ENCODE data around the gene ATRN. TPM values are rescaled to one million over a fixed set of nuclear protein-coding genes. Genes with fewer than 3 reads are reported as not detected.

Gene ATRN
- polyA plus RNA-seq, 1 donor (not counting 4 experiments of a cell fraction or from before 2014, with no cell fraction given): 49.9 TPM

DNA sequence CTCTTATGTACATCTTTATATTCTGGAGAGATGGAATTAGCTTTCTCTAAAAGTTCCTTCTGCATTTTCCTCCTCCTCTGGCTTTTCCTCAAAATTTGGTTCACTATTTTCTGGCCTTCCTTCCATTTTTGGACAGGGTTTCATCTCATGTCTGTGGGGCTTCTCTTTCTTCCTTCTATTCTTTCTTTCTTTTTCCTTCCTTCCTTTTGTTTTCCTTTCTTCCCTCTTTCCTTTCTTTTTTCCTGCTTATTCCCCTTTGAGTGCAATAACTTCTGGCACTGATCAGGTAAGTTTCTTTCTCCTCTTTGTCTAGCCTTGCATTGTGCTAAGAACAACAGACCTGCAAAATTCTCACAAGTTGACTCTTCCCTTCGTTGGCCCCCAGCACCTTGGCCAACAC, 5.5 kb upstream of the ATRN start:
- Histone ChIP-seq H3K27ac (ENCODE audit: control insufficient read depth, insufficient read depth, low read length) (no peak overlapping the region), H3K9me3 (ENCODE audit: control insufficient read depth, low read depth, low read length) (no peaks in the 10 kb centered on the region), H4K20me1 (ENCODE audit: control insufficient read depth, extremely low read depth, insufficient read depth, low read length) (no peaks in the 10 kb centered on the region), H3K27me3 (ENCODE audit: control insufficient read depth, extremely low read depth, insufficient read depth, low read length) (no peaks in the 10 kb centered on the region), H3K36me3 (ENCODE audit: control insufficient read depth in 2 of 2, extremely low read depth in 1 of 2, insufficient read depth in 2 of 2, low read length in 2 of 2) (no peaks in the 10 kb centered on the region), H3K4me1 (ENCODE audit: control insufficient read depth, extremely low read depth, insufficient read depth, low read length) (no peaks in the 10 kb centered on the region), H3K79me2 (ENCODE audit: control insufficient read depth, insufficient read depth, low read length) (no peaks in the 10 kb centered on the region), H3K9me1 (ENCODE audit: control insufficient read depth, extremely low read depth, insufficient read depth, low read length) (no peaks in the 10 kb centered on the region), H3K4me3 (ENCODE audit: control insufficient read depth in 2 of 3, extremely low read depth in 1 of 3, insufficient read depth in 2 of 3, low read depth in 1 of 3, low read length in 3 of 3) (no peak overlapping the region), H3K9ac (ENCODE audit: control insufficient read depth, extremely low read depth, insufficient read depth, low read length) (no peak overlapping the region), H3K4me2 (ENCODE audit: control insufficient read depth, extremely low read depth, insufficient read depth, low read depth, low read length) (no peak overlapping the region), H2AFZ (ENCODE audit: control insufficient read depth, low read length) (no peak overlapping the region)
- dilution Hi-C loops (cut with MboI; ENCODE audit: extremely low pct_ligation_motif_present, low sequenced_read_pairs): no loop called here
- FAIRE-seq (no peak), DNase-seq (ENCODE audit: low read depth, low spot score) (no peak)
- TF ChIP-seq, protein P1, sequence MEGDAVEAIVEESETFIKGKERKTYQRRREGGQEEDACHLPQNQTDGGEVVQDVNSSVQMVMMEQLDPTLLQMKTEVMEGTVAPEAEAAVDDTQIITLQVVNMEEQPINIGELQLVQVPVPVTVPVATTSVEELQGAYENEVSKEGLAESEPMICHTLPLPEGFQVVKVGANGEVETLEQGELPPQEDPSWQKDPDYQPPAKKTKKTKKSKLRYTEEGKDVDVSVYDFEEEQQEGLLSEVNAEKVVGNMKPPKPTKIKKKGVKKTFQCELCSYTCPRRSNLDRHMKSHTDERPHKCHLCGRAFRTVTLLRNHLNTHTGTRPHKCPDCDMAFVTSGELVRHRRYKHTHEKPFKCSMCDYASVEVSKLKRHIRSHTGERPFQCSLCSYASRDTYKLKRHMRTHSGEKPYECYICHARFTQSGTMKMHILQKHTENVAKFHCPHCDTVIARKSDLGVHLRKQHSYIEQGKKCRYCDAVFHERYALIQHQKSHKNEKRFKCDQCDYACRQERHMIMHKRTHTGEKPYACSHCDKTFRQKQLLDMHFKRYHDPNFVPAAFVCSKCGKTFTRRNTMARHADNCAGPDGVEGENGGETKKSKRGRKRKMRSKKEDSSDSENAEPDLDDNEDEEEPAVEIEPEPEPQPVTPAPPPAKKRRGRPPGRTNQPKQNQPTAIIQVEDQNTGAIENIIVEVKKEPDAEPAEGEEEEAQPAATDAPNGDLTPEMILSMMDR (optimal IDR thresholded peaks at IDR 0.05 in 1 of 3, IDR thresholded peaks at IDR 0.05 in 1 of 3, conservative IDR thresholded peaks at IDR 0.05 in 1 of 3; ENCODE audit: extremely low read depth in 1 of 3, insufficient read depth in 2 of 3, low read length in 3 of 3): no peak
- no peak for TF ChIP-seq EZH2 (IDR thresholded peaks at IDR 0.05; ENCODE audit: low read length)

DNA sequence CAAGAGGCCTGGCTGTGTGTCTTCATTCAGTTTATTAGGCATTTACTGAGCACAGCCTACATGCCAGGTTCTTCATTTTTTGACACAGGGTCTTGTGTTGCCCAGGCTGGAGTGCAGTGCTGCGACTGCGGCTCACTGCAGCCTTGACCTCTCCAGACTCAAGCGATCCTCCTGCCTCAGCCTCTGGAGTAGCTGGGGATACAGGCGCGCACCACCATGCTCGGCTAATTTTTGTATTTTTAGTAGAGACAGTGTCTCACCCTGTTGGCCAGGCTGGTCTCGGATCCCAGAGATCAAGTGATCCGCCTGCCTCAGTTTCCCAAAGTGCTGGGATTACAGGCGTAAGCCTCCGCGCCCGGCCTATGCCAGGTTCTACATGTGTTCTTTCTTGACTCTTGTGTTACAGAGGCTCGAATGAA, 601 bp upstream of the ATRN start:
- peak overlapping the region; percentile 42 for H3K27ac ChIP-seq (ENCODE audit: control insufficient read depth, insufficient read depth, low read length)
- H3K4me2 ChIP-seq (ENCODE audit: control insufficient read depth, extremely low read depth, insufficient read depth, low read depth, low read length): peak overlapping the region; percentile 82
- H3K9ac ChIP-seq (ENCODE audit: control insufficient read depth, extremely low read depth, insufficient read depth, low read length): peak overlapping the region; percentile 84
- peak overlapping the region; percentile 72 to 88 (median 72) for H3K4me3 ChIP-seq (ENCODE audit: control insufficient read depth in 2 of 3, extremely low read depth in 1 of 3, insufficient read depth in 2 of 3, low read depth in 1 of 3, low read length in 3 of 3)
- H3K4me1 ChIP-seq (ENCODE audit: control insufficient read depth, extremely low read depth, insufficient read depth, low read length): peaks cover 11% of the 10 kb centered on the region
- DNase-seq (ENCODE audit: low read depth, low spot score): no peak
- no peaks in the 10 kb centered on the region for H3K27me3 ChIP-seq (ENCODE audit: control insufficient read depth, extremely low read depth, insufficient read depth, low read length)
- H3K79me2 ChIP-seq (ENCODE audit: control insufficient read depth, insufficient read depth, low read length): peaks cover 36% of the 10 kb centered on the region
- H3K36me3 ChIP-seq (ENCODE audit: control insufficient read depth in 2 of 2, extremely low read depth in 1 of 2, insufficient read depth in 2 of 2, low read length in 2 of 2): peaks cover 0 to 5% of the 10 kb centered on the region in 2 experiments
- dilution Hi-C loops (cut with MboI; ENCODE audit: extremely low pct_ligation_motif_present, low sequenced_read_pairs): no loop called here
- TF ChIP-seq, protein P1 (optimal IDR thresholded peaks at IDR 0.05 in 1 of 3, IDR thresholded peaks at IDR 0.05 in 1 of 3, conservative IDR thresholded peaks at IDR 0.05 in 1 of 3; ENCODE audit: extremely low read depth in 1 of 3, insufficient read depth in 2 of 3, low read length in 3 of 3): no peak
- TF ChIP-seq EZH2 (IDR thresholded peaks at IDR 0.05; ENCODE audit: low read length): no peak
- no peaks in the 10 kb centered on the region for H4K20me1 ChIP-seq (ENCODE audit: control insufficient read depth, extremely low read depth, insufficient read depth, low read length)
- peak overlapping the region; percentile 93 for H2AFZ ChIP-seq (ENCODE audit: control insufficient read depth, low read length)
- no peaks in the 10 kb centered on the region for H3K9me3 ChIP-seq (ENCODE audit: control insufficient read depth, low read depth, low read length)
- FAIRE-seq: no peak
- H3K9me1 ChIP-seq (ENCODE audit: control insufficient read depth, extremely low read depth, insufficient read depth, low read length): peaks cover 4% of the 10 kb centered on the region

Measured in keratinocyte (primary cell).